Myocyte (in vitro differentiated cells): ENCODE measurements around the gene MED10. TPM values are rescaled to one million over a fixed set of nuclear protein-coding genes. Genes with fewer than 3 reads are reported as not detected.

Experiments
- DNase-seq: peaks from one replicate; pipeline ENCODE4 v3.0.0-alpha.2; 2012; ENCODE audit warnings: low read depth
- total RNA-seq: library from RNA; depleted of rRNA; stranded (reverse); fragments of >200 nt; gene quantifications from 2 replicates; pipeline ENCODE4 v1.2.3, GENCODE V29; 2014

The MED10 gene
- total RNA-seq, 1 donor from 2014 or later: 15.9 TPM

- DNase-seq: peak; percentile 18
Measured at GRCh38 chr5:6399980-6400910, 21.9 kb upstream of the MED10 start.

GRCh38 chr5:6398570-6399230, 20.4 kb upstream of the MED10 start:
- no peak for DNase-seq

- no peak for DNase-seq
Measured at GRCh38 chr5:6397536-6398269, 19.4 kb upstream of the MED10 start.

GRCh38 chr5:6396836-6397535, 18.6 kb upstream of the MED10 start:
- DNase-seq: no peak

- no peak for DNase-seq
Measured at GRCh38 chr5:6396043-6396442, 17.7 kb upstream of the MED10 start.

- DNase-seq: no peak
Measured at GRCh38 chr5:6395621-6396020, 17.3 kb upstream of the MED10 start.

GRCh38 chr5:6395102-6395445, 16.7 kb upstream of the MED10 start:
- no peak for DNase-seq

- DNase-seq: no peak
Measured at GRCh38 chr5:6394429-6395101, 16.2 kb upstream of the MED10 start.

- no peak for DNase-seq
Measured at GRCh38 chr5:6393596-6394194, 15.3 kb upstream of the MED10 start.

- no peak for DNase-seq
Measured at GRCh38 chr5:6392561-6392960, 14.2 kb upstream of the MED10 start.

GRCh38 chr5:6391151-6391550, 12.8 kb upstream of the MED10 start:
- DNase-seq: no peak

- DNase-seq: no peak
Measured at GRCh38 chr5:6389946-6390530, 11.7 kb upstream of the MED10 start.

GRCh38 chr5:6389397-6389796, 11.1 kb upstream of the MED10 start:
- no peak for DNase-seq

GRCh38 chr5:6387970-6388369, 9.6 kb upstream of the MED10 start:
- DNase-seq: no peak

GRCh38 chr5:6386271-6386670, 7.9 kb upstream of the MED10 start:
- DNase-seq: no peak

GRCh38 chr5:6384856-6385255, 6.5 kb upstream of the MED10 start:
- DNase-seq: no peak

- DNase-seq: peak; percentile 21
Measured at GRCh38 chr5:6383376-6383775, 5.0 kb upstream of the MED10 start.

- no peak for DNase-seq
Measured at GRCh38 chr5:6379246-6379645, 899 bp upstream of the MED10 start.

GRCh38 chr5:6378766-6379103, 388 bp upstream of the MED10 start:
- no peak for DNase-seq

- DNase-seq: no peak
Measured at GRCh38 chr5:6377582-6377904, 804 bp downstream of the MED10 start.
